Stimulated activated CD4-positive, alpha-beta T cell treated with anti-CD3 and anti-CD28 coated beads, Interleukin-2, amount 100 ng/mL, for 24 hours (primary cell): ENCODE data around the gene GAB4.
"Not testable (repeated sequence)": the region's sequence is repeated elsewhere in the genome, so short reads cannot be mapped to it uniquely, and the experiment has no call there.

ENCODE experiments used
- DNase-seq, 2 donors: peaks; one replicate each; pipeline ENCODE4 v3.0.0-alpha.2; 2020

GAB4 gene

DNA sequence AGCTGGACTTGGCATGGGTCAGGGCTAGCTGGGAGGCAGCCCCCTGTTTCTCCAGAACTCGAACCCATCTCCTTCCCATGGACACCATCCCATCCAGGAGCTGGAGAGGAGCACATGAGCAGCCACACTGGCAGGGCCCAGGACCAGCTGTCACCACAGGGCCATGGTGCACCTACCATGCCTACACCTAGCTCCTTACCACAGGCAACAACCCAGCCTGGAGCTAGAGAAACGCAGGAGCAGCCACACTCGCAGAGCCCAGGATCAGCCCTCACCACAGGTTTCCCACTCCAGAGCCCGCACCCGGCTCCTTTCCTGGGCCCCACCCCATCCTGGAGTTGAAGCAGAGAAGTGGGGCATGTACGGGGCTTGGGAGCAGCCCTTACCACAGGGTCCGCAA is 50.2 kb downstream of the GAB4 start:
- DNase-seq = no peak

GRCh38 chr22:16956290-16956689 is 51.7 kb downstream of the GAB4 start:
- no peak for DNase-seq

DNA sequence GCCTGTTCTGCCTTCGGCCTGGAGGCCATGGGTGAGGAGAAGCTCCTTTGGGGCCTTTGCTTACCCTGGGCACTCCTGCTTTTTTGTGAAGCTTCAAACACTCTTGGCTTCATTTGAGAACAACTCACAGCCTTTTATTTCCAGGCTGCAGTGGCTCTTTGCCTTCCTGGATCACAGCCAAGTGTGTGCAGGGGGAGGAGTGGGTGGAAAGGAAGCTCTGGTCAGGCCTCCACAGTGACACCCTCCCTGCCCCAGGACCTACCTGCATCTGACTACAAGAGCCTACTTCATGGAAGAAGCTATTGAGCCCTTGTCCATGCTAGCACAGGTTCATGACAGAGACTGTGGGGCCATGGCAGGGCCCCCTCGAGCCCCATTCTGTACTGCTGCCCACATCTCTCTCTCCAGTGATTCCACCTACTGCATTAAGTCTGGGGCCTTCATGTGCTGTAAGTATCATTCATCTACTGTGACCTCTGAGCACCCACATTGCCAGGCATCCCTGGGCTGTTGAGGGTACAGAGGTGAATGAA is 52.3 kb downstream of the GAB4 start:
- no peak for DNase-seq

DNA sequence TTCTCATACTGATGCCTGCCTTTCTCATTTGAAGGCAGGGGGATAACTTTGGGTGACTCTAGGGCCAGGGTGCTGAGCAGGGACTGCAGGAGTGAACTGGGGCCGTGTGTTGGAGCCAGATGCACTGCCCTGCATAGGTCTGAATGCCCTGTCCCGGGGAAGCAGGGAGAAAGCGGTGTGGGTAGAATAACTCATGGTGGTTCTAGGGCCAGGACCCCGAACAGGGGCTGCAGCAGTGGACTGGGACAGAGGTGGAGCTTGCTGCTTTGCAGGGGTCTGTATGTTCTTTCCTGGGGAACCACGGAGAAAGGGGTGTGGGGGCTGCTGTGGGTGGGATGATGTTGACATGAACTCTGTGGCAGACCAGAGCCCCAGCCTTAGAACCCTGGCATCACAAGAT is 52.9 kb downstream of the GAB4 start:
- no peak for DNase-seq

DNA sequence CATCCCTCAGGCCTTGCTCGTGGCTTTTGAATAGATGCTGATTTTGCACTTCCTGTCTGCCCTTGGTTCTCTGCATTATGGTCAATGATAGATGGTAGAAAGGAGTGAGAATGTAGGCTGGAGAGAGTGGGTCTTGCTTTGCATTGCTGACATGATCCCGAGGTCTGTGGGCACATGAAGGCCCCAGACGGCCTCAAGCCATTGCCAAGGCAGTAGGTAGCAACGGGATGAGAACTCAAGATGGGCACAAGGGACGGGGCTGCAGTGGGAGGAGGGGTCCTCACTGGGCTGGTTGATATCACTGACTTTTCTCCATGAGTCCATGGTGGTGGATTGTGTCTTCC is 54.0 kb downstream of the GAB4 start:
- no peak for DNase-seq

- no peak for DNase-seq
Measured at GRCh38 chr22:16953206-16954059, 54.6 kb downstream of the GAB4 start.

DNA sequence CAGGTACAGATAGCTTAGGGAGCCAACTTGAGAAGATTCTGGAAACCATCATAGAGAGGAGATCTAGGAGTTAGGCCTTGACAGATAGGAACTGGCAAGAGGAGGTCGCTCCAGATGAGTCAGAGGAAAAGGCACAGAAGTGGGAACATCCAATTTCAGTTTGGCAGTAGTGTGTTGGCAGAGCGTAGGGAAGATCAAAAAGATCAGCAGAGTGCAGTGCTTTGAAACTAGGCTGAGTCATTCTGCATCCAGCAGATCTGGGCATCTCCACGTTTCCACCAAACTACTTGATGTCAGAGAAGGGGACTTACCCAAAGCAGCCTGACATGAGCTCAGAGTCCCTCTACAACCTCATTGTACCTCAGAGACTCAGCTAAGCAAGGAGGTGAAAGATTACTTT is 58.5 kb downstream of the GAB4 start:
- no peak for DNase-seq

DNA sequence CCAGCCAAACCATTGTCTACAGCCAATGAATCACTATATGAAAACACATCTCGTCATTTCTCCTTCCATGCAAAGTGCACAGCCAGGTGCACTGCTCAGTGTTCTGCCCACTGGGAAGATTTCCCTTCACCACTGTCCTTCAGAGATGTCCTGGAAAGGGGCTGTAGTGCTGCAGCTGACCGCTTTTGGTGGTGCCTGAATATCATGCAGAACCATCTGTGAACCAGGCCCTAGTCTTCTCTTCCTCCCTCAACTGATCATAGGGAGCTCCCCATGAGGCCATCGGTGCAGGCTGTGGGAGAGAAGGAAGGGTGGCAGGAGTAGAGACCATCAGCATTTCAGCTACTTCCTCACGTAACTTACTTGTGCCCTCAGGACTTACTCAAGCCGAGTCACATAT is 70.2 kb downstream of the GAB4 start:
- DNase-seq = no peak

DNA sequence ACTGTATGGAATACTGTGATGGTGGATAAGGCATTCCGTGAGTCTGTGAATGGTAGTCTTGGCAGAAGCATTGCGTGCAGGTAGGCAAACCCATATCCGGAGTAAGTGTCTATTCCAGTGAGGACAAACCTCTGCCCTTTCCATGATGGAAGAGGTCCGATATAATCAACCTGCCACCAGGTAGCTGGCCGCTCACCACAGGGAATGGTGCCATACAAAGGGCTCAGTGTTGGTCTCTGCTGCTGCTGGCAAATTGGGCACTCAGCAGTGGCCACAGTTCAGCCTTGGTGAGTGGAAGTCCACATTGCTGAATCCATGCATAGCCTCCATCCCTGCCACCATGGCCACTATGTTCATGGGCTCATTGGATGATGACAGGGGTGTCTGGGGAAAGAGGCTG is 70.8 kb downstream of the GAB4 start:
- DNase-seq = not testable (repeated sequence)

DNA sequence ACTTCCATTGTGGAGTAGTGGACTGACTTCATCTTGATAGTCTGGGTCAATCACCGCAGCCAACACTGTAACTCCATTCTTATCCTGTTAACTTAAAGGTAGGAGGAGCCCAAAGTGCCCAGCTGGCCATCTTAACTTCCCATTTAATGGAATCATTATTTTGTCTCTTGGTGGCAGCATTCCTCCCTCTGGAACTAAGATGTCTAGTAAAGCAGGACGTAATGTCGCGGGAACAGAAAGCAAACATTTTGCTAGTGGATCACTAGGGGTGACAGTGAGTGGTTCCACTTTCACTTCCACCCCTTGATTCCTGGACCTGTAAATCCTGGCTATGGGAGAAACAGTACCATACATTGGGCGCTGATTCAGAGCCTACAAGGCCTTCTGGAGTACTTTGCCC is 71.4 kb downstream of the GAB4 start:
- no peak for DNase-seq

GRCh38 chr22:16935209-16935608 is 72.8 kb downstream of the GAB4 start:
- no peak for DNase-seq

- no peak for DNase-seq
Measured at GRCh38 chr22:16933291-16934282, 74.4 kb downstream of the GAB4 start.

DNA sequence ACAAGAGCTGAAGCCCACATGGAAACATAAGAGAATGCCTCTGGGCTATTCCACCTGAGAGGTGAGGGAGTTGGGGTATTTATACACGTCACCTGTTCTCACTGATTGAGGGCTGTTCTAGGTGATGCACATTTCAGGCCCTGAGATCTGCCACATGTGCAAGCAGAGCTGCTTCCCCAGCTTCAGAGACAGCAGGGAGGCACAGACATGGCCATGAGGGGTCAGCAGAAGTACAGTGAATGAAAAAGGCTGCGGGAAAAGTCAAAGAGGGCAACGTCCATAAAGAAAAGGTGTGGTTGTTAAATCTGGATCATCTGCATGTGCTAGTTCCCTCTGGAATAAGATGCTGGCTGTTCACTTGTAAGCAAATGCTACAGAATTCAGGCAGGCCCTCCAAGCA is 75.4 kb downstream of the GAB4 start:
- no peak for DNase-seq

DNA sequence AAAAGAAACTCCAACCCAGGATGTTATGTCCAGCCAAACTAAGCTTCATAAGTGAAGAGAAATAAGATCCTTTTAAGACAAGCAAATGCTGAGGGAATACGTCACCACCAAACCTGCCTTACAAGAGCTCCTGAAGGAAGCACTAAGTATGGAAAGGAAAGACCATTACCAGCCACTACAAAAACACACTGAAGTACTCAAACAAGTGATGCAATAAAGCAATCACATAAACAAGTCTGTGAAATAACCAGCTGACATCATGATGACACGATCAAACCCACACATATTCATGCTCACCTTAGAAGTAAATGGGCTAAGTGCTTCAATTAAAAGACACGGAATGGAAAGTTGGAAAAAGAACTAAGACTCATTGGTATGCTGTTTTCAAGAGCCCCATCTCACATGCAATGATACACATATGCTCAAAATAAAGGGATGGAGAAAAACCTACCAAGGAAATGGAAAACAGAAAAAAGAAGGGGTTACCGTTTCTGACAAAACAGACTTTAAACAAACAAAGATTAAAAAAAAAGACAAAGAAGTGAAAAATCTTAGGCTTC is 82.5 kb downstream of the GAB4 start:
- no peak for DNase-seq

- no peak for DNase-seq
Measured at GRCh38 chr22:16922706-16923105, 85.3 kb downstream of the GAB4 start.

DNA sequence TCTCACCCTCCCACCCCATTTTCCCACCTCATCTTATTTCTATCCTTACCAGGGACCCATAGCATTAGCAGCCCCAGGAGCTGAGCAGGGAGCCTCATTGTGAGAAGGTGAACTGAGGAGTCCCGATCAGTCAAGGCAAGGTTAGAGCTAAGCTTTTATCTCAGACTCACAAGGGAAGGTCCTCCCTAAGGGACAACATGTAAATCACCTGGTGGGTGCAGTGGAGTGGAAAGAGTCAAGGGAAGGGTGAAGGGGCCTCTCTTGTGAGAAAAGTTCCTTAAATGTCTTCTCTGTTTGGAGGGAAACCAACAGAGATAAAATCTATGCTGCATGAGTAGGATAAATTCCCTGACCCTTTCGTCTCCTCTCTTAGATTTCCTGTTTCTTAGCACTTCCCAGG is 85.9 kb downstream of the GAB4 start:
- no peak for DNase-seq

GRCh38 chr22:16917144-16918003 is 90.6 kb downstream of the GAB4 start:
- DNase-seq = peak; percentile 71 to 77

DNA sequence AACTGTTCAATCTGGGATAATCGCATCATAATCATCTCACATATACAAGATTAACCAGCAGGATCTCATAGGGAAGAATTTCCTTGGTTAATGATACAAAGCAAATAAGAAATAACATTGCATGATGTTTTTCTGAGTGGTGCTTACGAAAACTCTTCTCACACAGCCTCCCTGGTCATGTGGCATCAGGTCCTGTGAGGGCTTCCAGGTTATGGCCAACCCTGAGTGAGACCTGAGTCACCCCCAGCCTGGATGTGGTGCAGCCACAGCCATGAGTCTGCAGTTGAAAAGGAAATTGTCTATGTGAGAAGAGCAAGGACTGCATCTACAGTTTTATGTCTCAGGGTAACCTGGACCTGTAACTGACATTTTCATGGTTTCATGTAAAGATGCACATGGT is 92.3 kb downstream of the GAB4 start:
- DNase-seq = no peak

GRCh38 chr22:16914911-16915310 is 93.1 kb downstream of the GAB4 start:
- not testable (repeated sequence) for DNase-seq

- no peak for DNase-seq
Measured at GRCh38 chr22:16914006-16914405, 94.0 kb downstream of the GAB4 start.

DNA sequence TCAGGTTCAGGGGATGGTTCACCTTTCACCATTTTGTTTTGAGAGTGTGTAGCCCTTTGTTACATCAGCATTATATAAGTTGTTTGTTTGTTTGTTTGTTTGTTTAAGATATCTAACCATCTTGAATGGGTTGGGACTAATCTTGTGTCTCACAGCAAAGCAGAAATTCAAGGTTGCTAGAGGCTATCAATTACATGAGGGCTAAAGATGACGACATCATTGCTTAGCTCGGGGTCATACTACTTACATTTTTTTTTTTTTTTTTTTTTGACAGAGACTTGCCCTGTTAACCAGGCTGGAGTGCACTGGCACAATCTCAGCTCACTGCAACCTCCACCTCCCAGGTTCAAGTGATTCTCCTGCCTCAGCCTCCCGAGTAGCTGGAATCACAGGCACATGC is 95.7 kb downstream of the GAB4 start:
- DNase-seq = no peak
